Coronary artery (tissue), 2 donors: ENCODE results near the gene PLRG1.

Experiments
- DNase-seq: peaks from one replicate; pipeline ENCODE4 v3.0.0-alpha.2; 2017; ENCODE audit warnings: low spot score
- H3K27ac ChIP-seq, 2 donors: fragments of 200-600 bp; sonication (generic); one replicate each; pipeline ENCODE4 v1.5.1; 2016 to 2019
- H3K4me3 ChIP-seq: fragments of 200-600 bp; sonication (generic); 2 replicates; pipeline ENCODE4 v1.5.1; 2016; ENCODE audit warnings: mild to moderate bottlenecking, moderate library complexity
- TF ChIP-seq, protein P1 (sequence below): fragments of 200-600 bp; sonication (generic); IDR thresholded peaks from one replicate; pipeline ENCODE4 v1.5.1; 2019; ENCODE audit warnings: antibody characterized with exemption

PLRG1 gene

DNA sequence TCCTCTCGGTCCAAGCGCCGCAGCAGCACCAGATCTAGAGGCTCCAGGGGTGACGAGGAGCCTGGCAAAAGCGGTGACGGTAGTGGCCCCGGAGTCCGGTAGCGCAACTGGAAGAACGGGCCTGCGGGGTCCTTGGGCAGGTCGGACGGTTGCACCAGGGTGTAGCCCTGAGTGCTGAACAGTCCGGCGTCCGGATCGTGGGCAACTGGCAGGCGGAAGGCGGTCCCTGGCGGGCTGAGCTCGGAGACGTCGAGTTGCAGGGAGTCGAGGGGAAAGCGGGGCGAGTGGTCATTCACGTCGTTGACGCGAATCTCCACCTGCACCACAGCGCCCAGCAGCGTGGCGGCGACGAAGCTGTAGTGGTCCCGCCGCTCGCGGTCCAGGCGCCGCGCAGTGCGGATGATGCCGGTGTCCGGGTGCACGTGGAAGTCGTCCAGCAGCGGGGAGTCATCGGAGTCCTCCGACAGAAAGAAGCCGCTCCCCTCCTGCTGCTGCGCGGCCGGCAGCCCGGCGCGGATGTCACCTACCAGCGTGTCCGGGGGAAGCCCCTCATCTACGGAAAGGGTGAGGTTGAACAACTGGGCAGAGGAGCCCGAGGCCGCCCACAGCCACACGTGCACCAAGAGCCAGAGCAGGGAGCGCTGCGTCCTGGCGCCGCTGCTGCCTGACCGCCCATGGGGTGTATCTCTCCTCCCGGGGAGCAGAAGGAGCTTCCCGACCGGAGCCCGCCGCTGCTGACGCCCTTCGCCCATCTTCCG lies 59.4 kb downstream of the PLRG1 start:
- no peak for DNase-seq
- TF ChIP-seq, protein P1, sequence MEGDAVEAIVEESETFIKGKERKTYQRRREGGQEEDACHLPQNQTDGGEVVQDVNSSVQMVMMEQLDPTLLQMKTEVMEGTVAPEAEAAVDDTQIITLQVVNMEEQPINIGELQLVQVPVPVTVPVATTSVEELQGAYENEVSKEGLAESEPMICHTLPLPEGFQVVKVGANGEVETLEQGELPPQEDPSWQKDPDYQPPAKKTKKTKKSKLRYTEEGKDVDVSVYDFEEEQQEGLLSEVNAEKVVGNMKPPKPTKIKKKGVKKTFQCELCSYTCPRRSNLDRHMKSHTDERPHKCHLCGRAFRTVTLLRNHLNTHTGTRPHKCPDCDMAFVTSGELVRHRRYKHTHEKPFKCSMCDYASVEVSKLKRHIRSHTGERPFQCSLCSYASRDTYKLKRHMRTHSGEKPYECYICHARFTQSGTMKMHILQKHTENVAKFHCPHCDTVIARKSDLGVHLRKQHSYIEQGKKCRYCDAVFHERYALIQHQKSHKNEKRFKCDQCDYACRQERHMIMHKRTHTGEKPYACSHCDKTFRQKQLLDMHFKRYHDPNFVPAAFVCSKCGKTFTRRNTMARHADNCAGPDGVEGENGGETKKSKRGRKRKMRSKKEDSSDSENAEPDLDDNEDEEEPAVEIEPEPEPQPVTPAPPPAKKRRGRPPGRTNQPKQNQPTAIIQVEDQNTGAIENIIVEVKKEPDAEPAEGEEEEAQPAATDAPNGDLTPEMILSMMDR = no peak
- Histone ChIP-seq H3K27ac (no peak overlapping the region), H3K4me3 (peak overlapping the region; percentile 69)

DNA sequence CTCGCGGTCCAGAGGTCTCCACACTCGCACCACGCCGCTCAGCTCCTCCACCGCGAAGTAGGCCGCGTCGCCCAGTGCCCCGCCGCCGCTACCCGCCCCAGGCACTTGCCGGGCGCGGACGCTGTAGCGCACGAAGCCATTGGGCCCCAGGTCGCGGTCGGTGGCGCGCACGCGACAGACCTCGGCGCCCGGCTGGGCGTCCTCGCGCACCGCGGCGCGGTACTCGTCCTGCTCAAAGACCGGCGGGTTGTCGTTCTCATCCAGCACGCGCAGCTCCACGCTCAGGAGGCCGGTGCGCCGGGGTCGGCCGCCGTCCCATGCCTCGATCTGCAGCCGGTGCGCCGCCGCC lies 60.0 kb downstream of the PLRG1 start:
- Histone ChIP-seq H3K27ac (no peak overlapping the region), H3K4me3 (peak overlapping the region; percentile 69)
- no peak for DNase-seq
- TF ChIP-seq, protein P1 = no peak

DNA sequence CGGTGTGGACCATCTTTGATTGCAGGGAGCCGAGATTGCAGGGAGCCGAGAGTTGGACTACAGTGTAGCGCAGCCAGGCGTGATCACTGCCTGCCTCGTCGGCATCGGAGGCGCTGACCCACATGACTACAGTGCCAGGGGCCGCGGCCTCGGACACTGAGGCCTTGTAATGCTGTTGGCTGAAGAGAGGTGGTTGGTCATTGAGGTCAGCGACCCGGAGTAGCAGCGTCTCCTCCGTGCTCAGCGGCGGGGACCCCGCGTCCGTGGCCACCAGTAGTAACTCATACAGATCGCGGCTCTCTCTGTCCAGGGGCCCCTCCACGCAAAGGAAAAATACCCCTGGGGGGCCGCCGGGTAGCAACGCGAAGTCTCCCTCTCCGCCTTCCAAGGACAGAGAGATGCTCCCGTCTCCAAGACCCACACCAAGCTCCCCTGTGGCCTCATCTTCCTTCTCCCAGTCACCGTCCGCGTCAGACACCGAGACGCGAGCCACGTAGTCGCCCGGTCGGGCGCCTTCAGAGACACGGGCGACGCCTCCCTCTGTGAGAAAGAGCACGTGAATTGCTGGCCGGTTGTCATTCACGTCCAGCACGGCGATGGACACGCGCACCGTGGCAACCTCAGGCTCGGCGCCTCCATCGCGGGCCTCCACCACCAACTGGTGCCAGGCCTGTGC lies 60.5 kb downstream of the PLRG1 start:
- no peak overlapping the region for H3K4me3 ChIP-seq
- DNase-seq = no peak

DNA sequence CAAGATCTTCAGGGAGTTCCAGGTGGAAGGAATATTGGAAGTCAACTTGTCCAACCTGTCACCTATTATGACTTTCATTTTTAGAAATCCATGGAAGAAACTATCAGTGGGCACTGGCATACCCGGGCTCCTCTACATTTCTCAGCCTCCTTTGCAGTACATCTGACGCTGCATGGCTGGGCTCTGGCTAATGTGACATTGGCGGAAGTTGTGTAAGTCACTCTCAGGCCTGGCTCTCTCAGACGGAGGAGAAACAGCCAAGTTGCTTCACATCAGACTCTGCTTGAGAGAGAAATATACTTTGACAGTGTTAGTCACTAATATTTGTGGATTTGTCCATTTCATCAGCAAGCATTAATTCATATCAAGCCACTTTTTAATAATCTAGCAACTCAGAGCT lies 63.1 kb downstream of the PLRG1 start:
- TF ChIP-seq, protein P1 = no peak
- no peak for DNase-seq
- no peak overlapping the region for H3K4me3 ChIP-seq
- no peak overlapping the region for H3K27ac ChIP-seq

More for the DNA sequence above, 60.5 kb downstream of the PLRG1 start:
- TF ChIP-seq, protein P1 = no peak
- H3K27ac ChIP-seq = no peak overlapping the region

DNA sequence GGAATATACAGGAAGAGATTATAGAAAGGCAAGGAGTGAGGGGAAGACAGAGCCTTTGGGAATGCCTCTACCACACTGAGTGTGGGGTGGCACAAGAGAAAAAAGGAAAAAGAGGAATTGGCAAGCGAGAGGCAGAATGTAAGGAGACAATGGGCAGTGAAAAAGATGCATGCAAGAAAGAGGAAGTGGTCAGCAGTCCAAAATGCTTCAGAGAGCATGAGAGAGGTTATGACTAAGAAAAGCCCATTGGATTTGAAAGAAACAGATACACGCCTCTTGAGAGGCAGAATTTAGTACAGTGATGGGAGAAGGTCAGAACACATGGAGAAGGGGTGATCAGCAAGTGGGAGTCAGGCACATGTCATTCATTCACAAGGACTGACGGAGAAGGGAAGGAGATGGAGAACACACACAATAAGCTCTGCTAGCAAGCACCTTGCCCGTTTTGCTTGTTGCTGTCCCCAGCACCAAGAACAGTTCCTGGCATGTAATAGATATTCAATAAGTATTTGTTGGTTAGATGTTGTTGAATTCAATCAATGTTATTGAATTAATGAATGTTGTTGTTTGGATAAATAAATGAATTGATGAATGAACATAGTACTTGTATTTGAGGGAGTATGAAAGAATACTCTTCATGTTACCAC lies 65.0 kb downstream of the PLRG1 start:
- no peak for DNase-seq

More for the DNA sequence above, 65.0 kb downstream of the PLRG1 start:
- no peak overlapping the region for H3K27ac ChIP-seq
- TF ChIP-seq, protein P1 = no peak
- H3K4me3 ChIP-seq = no peak overlapping the region
